Activated T-cell treated with anti-CD3 and anti-CD28 coated beads for 4 hours (primary cell): ENCODE measurements around the gene NHSL1.

Source experiments
- DNase-seq: peaks from one replicate; pipeline ENCODE4 v3.0.0-alpha.2; 2020

The NHSL1 gene

DNA sequence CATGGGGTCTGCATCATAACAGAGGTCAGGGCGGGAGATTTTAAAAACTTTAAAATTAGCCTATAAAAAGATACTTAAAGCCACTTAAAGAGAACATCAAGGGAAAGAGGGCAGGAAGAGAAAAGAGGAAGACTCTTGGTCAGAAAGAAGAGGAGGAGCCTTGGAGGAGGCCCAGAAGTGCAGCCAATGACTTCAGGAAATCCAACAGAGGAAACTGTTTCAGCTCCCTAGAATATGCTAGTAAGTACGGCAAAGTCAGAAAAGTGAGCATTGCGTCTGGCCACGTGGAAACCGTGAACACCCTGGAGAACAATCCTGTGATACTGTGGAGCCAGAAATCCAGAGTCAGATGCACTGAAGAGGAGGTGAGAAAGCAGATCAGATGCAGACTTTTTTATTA lies 22.5 kb upstream of the NHSL1 start:
- DNase-seq: no peak

DNA sequence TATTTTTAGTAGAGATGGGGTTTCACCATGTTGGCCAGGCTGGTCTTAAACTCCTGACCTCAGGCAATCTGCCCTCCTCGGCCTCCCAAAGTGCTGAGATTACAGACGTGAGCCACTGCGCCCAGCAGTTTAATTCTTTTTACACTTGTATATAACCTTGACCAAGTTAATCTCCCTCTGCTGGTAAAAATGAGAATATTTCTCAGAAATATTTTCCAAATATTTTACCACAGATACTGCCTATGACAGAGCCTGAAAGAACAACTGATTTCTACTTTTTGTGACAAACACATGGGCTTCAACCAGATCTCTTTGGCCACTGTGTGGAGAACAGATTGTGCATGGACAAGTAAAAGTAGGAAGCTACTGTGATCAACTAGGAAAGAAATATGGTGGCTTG lies 21.2 kb upstream of the NHSL1 start:
- DNase-seq: no peak

DNA sequence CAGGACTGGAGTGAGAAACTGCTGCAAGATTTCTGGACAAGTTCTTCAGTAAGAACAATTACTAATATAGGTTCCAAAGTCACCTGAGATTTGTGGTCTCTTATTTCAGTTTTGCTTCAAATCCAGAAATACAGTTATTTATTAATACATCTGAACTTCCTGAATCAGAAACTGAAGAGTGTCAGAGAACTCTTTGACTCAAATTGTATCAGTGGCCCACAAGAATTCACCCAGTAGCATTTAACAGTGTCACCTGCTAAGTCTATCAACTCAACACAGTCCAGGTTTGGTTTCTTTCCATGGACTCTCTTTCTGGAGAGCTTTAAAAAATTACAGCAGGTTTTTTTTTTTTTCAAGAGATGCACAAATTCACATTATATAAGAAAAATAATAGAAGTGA lies 18.8 kb upstream of the NHSL1 start:
- no peak for DNase-seq

DNA sequence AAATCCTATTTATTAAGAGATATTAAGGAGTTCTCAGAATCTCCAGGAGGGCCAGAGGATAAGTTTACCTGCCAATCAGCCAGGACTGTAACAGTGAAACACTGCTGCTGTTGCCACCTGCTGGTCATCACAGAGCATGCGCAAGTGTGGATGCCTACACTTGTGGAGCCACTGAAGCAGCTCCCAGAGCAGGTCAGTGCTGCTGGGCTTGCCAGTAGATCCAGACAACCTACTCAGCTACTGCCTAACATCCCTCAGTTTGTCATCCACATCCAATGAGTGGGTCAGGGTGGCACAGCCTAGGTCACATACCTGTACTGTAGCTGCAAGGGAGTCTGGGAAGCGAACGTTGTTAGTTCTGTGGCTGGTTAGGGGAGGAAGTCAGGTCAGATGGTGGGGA lies 18.3 kb upstream of the NHSL1 start:
- peak; percentile 40 for DNase-seq

DNA sequence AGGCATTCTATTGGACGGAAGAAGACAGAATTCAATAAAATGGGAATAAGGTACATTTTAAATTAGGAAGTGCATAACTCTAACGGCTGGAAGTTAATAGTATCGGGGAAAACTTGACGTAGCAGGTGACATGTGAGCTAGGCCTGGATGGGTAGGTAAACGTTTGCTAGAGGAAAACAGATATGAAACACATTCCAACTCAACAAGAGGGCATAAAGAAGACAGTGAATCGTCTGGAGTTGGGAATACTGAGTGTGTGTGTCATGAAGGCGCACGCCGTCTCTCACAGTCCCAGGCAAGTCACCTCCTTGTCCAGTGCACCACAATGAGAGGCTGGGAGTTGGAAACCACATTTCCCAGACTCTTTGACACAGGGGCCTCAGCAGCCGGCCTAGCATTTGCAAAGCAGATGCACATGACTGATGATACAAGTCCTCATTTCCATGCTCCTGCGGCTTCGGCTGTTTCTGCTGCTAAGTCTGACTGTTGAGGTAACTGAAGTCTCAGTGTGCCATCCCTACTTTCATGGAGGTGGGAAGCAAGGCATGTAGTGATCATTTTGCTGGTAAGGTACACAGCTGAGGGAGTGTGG lies 16.5 kb upstream of the NHSL1 start:
- no peak for DNase-seq

DNA sequence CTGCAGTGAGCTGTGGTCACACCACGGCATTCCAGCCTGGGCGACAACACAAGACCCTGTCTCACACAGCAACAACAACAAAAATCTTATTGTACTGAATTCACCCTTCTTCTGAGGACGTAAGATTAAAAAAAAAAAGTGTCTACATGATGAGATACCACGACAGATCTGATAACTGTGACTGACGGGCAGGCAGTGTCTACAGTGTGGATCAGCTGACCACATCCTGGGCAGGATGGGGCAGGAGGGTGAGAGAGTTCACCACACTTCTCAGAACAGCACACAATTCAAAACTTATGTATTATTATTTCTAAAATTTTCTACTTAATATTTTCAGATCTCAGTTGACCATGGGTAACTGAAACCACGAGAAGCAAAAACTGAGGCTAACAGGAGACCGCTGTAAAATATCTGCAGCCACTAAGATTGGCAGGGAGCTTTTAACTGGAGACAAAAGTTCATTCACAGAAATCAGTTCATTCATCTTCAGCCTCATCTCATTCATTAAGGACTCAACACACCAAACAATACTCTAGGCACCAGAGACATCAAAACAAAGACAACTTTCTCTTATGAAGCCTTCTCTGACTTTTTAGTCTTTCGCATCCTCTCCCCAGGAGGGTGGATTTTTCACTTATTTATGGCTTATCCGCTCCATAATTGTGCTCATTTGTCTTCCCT lies 15.7 kb upstream of the NHSL1 start:
- no peak for DNase-seq

DNA sequence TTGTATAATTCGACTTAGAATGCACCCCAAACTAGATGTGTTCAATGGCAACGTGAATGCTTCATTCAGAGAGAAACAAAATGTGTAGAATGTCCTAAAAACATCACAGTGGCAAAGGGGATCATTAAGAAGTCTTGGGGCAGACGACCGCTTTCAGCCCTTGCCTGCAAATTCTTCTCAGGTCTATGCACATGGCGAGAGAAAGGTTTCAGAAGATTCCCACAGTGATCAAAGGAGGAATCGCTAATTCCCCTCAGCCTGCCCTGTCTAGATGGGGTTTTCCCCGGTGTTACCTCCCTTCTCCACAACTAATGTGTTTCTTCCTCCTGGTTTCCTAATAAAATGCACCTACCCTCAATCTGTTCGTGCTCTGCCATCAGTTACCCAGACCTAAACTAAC lies 13.3 kb upstream of the NHSL1 start:
- no peak for DNase-seq

DNA sequence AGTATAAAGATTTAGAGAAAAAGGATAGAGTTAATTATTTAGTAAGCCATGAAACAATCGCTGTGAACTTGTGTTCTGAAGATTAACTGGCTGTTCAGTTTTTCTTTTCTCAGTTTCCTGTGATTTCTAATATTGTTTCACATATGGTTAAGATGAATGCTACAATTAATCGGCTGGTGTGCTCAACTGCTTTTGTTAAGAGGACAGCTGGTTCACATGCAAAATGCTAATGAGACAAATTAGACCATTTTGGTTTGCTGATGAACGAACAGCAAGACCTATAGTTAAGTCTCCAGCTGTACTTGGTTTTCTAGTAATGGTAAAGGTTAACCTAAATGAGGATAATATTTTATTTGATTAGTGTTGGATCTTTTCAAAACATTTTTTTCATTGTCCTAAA lies 10.8 kb upstream of the NHSL1 start:
- no peak for DNase-seq

DNA sequence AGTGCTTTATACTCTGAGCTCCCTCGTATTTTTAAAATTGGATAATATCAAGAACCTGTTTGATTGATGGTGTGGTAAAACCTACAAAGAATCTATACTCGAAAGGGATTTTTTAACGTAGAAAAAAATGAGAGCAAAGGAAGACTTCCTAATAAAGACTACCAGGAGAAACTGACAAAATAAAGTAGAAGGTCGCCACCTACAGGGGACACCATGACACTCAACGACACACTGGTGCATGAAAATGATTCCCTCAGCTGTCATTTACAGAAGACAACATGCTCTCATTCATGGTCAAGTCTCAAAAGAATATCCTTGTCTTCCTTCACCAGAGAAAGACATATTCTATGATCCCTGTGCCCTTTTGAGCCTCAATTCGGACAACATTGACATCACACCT lies 10.1 kb upstream of the NHSL1 start:
- peak; percentile 16 for DNase-seq

DNA sequence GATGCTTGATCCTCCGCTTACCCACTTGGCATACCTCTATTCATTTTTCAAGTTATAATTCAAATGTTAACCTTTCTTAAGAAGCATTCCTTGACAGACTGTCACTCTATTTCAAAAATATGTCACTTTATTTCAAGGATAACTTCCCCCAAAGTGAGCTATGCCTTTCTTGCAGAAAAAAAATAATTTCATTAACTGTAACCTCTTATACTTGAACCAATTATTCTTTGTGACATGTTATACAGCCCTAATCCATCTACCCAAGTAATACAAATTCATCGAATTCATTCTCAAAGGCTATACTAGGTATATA lies 9.3 kb upstream of the NHSL1 start:
- DNase-seq: no peak

DNA sequence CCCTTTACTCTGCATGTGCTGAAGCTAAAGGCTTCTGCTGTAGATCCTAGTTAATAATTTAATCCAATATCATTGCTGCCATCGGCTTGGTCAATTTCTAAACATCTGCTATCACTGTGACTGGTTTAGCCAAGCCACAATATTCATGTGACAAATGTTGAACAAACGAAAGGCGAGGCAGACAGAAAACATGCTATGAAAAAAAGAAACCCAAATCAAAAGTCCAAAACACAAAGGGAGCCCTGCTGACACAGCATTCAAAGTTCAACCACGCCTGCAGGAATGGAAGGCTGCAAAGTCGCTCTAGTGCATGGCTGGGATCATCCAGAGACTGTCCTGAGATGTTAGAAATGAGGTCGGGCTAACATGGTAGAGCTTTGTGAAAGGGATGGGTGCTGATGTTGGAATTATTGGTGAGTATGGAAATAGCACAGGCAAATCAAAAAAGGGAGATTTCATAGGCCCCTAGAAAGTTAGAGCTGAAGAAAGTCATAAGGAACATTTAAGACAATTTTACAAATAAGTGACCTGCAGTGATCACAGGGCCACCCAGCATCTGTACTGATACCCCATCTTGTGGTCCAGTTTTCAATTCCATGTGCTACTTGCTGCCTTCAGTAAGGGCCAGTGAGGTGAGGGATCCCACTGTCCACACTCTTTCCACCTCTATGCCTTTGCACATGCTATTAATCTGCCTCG lies 8.8 kb upstream of the NHSL1 start:
- no peak for DNase-seq

DNA sequence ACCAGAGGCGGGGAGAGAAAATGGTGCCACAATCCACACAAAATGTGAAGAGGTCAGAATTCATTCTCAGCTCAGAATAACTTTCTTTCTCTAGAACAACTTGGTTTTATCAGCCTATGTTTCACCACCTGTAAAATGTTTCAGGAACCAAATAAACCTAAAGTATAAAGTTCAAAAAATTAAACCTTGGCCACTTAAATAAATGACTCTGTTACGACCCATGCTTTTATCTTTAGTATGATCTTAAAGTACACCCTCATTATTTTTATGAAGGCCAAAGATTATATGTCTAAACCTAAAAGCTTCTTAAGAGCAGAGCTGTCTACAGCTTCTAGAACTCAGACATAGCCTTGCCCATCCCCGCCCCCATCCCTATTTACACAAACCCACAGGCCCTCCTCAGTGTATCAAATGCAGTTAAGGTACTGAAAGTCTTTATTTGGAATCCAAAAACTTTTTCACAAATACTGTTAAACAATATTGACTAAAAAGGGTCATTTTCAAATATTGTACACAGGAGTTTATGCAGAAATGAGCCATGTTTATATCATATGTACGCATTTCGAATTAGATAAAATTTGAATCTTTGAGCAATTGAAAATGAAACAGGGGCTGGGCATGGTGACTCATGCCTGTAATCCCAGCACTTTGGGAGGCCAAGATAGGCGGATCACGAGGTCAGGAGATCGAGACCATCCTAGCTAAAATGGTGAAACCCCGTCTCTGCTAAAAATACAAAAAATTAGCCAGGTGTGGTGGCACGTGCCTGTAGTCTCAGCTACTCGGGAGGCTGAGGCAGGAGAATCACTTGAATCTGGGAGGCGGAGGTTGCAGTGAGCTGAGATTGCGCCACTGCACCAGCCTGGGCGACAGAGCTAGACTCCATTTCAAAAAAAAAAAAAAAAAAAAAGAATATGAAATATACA lies 5.7 kb upstream of the NHSL1 start:
- no peak for DNase-seq

DNA sequence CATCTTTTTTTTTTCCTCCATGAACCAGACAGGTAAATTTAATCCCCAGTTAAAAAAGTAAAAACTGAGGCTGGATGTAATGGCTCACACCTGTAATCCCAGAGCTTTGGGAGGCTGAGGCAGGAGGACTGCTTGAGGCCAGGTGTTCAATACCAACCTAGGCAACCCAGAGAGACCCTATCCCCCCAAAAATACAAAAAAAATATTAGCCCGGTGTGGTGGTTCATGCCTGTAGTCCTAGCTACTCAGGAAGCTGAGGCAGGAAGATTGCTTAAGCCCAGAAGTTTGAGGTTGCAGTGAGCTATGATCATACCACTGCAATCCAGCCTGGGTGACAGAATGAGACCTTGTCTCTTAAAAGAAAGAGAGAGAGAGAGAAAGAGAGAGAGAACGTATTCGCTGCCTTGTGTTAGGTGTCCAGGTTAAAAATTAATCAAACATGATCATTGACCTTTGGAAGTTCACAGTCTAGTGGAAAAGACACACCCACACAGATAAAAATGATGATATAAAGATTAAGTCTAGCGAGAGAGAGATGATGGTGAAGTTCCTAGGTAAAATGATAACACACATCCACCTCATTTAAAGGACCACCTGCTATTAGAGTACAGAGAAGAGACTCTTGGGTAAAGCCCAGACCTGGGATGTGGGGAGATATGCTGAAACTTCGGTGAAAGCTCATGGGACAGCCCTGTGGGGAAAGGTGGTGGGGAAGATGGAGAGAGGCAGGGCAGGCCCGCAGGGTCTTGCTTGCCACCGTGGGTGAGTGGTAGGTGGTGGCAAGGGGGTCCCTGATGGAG lies 4.8 kb upstream of the NHSL1 start:
- no peak for DNase-seq

DNA sequence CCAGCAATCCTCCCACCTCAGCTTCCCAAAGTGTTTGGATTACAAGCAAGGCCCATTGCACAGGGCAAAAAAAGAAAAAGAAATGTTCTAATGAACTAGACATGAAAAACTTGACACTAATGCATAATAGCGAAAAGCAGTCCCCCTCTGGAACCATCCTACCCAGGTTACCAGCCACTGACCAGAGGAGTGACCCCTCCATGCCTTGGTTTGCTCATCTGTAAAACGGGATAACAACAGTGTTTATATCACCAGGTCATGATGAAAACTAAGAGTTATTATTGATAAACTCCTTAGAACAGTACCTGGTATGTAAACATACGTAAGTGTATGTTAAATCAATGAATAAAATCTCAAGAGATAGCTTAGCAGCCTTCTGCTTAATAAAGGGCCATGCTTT lies 3.3 kb upstream of the NHSL1 start:
- DNase-seq: no peak

DNA sequence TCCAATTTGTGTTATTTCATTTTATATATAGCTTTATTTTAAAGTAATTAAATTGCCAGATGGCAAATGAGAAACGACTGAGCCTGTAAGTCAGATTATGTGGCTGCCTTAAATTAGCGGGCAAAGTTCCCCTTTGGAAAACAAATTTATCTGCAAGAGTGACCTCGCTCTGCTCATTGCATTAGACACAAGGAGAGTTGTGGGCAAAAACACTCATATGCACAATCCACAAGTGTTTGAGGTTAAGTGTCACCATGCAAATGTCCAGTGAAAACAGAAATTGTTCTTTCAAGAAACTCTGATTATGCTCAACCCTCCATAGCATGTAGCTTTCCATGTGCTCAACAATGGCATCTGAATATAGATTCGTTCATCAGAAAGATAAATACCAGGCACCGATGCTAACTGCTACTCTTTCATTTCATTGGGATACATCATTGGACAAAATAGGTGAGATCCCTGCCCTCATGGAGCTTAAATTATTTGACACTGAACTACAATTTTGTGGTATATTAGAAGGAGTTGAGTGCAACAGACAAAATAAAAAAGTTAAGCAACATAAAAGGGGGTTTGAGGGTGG lies 1.7 kb upstream of the NHSL1 start:
- DNase-seq: no peak

DNA sequence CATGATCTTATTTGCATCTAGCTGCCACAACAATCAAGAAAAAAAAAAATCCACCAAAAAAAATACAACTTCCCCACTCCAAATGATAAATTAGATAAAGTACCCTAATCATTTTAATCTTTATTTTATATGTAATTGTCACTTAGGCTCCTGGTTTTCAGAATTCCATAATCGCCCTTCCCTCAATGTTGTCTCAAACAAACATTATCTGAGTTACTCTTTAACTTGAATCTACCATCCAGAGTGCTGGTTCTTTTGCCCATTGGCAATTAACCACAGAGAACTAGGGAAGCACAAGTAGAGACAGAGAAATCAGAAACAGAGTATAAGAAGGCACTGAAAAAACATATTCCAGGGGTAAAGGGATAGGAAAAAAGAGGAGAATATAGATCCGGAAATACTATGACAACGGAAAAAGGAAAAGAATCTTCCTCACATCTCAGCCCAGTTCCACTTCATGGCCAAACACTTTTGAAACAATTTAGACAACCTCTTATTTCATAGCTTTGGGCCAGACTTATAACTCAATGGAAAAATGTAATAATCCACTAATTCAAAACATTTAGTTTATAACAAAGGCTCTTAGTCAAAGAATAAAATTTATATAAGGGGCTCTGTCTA lies 861 bp upstream of the NHSL1 start:
- DNase-seq: no peak

DNA sequence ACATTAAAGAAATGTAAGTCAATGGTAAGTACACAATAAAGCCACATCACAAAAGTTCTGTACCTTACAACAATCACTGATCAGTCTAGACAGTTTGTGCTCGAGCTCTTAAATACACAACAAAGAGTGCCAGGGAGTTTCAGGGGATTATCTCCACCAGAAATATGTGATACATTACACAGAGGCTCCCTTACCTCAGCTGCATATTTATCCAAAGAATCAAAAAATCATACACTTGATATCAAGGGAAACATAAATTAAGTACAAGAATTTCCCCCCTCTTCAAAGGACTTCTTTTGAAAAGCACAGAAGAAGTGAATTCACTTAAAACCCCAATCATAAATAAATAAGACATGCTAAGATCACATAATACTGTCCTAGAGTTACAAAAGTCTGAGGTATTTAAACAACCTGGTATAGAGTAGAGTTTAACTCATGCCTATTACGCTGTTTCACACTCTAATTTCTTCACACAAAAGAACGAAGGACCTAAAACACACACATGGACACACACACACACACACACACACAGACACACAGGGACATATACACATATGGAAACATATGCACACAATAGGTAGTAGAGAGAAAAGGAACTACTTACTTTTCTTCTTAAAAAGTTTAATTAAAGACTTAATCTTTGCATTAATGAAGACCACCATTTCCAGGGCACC lies 528 bp downstream of the NHSL1 start:
- DNase-seq: no peak

DNA sequence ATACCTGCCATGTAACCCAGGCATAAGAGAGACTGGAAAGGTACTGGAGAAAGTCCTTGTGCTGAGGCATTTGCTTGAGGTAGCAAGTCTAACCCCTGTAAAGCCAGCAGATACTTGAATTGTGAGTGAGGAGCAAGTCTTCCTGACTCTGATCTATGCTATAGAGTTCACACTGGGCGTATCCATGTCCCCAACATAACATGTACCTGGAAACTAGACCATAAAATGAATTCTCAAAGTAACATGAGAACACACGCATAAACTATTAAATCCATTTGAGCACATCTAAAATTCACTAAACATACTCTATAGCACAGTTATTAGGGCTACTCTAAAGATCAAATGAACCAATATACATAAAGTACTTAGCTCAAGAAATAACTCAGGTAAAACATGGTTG lies 2.0 kb downstream of the NHSL1 start:
- DNase-seq: no peak

DNA sequence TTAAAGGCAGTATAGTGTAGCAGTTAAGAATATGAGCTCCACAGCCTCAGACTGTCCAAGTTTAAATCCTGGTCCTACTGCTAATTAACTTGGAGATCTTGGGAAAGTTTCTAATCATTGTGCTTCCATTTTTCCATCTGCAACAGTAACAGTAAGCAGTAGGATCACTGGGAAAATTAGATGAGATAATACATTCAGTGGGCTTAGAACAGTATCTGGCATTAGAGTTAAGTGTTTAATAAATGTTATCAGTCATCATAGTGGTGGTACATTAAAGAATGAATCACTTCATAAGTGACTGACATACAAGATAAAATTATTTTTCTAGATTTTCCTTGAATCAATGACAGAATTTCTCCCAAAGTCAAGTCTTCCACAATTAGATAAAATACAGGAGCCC lies 5.0 kb downstream of the NHSL1 start:
- DNase-seq: no peak

DNA sequence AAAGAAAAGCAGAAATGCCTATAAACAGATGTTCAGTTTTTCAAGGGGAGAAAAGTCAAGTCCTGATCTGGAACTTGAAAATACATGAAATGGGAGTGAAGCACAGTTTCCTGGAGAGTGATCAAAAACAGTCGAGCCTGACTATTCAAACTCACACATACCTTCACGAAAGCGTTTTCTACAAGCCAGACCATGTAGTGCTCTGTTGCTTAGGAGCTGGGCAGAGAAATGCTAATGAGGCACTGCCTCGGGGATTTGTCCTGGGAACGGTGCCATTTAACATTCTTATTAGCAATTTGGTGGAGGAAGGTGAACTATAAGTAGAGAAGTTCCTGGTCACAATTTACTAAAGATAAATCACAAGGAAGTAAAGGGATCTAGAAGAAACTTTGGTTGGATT lies 5.9 kb downstream of the NHSL1 start:
- DNase-seq: no peak

DNA sequence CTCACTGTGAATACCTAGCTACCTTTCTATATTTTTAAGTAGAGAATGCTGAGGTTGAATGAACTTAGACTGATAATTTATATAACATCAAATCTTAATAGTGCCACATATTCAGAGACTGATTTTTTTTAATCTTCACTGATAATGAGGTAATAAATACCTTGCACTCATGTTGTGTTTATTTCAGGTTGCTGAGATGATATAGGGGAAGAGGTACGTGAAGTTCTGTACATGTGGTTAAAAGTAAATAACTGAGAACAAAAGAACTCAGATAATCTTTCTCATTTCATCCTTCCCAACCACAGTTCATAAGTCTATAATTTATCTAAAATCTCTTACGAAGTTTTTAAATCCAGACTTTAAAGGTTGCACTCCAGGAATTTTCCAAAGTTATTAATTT lies 6.4 kb downstream of the NHSL1 start:
- no peak for DNase-seq
